Mesendoderm (in vitro differentiated cells): Measurements from ENCODE around the gene JAML.

ENCODE experiments used
- DNase-seq: peaks from one replicate; pipeline ENCODE4 v3.0.0; 2013
- H2AK5ac ChIP-seq: 2 replicates; pipeline ENCODE4 v1.6.1; 2013; ENCODE audit warnings: low read length, inconsistent platforms
- H2BK120ac ChIP-seq: 2 replicates; pipeline ENCODE4 v1.6.1; 2013; ENCODE audit warnings: low read depth, mild to moderate bottlenecking, low read length, moderate library complexity, mixed read lengths
- H2BK15ac ChIP-seq: replicated peaks from 2 replicates; pipeline ENCODE4 v1.6.1; 2013; ENCODE audit warnings: low read depth, mild to moderate bottlenecking, moderate library complexity
- H2BK5ac ChIP-seq: 2 replicates; pipeline ENCODE4 v1.6.1; 2013; ENCODE audit warnings: low read length, inconsistent platforms
- H3K18ac ChIP-seq: 2 replicates; pipeline ENCODE4 v1.6.1; 2013; ENCODE audit warnings: mild to moderate bottlenecking, low read length, mixed read lengths
- H3K23ac ChIP-seq: one replicate; pipeline ENCODE4 v1.6.1; 2013; ENCODE audit warnings: low read length
- H3K27ac ChIP-seq: 2 replicates; pipeline ENCODE4 v1.5.1; 2013; ENCODE audit warnings: low read depth, mild to moderate bottlenecking, inconsistent platforms, low read length, moderate library complexity
- H3K27me3 ChIP-seq: 2 replicates; pipeline ENCODE4 v1.6.1; 2013; ENCODE audit warnings: low read length, control low read depth, mild to moderate bottlenecking, inconsistent platforms; ENCODE audit not compliant: insufficient read depth, poor library complexity
- H3K36me3 ChIP-seq: 2 replicates; pipeline ENCODE4 v1.6.1; 2013; ENCODE audit warnings: low read length, inconsistent platforms; ENCODE audit not compliant: control insufficient read depth, insufficient read depth
- H3K4ac ChIP-seq: one replicate; pipeline ENCODE4 v1.6.1; 2013; ENCODE audit warnings: low read depth, mild to moderate bottlenecking, low read length, moderate library complexity
- H3K4me1 ChIP-seq: 2 replicates; pipeline ENCODE4 v1.6.1; 2013; ENCODE audit warnings: low read depth, low read length, inconsistent platforms; ENCODE audit not compliant: control insufficient read depth
- H3K4me2 ChIP-seq: 2 replicates; pipeline ENCODE4 v1.6.1; 2013; ENCODE audit warnings: low read length
- H3K4me3 ChIP-seq: 2 replicates; pipeline ENCODE4 v1.5.1; 2013; ENCODE audit warnings: mild to moderate bottlenecking, low read length
- H3K56ac ChIP-seq: one replicate; pipeline ENCODE4 v1.6.1; 2013; ENCODE audit warnings: low read length
- H3K79me1 ChIP-seq: 2 replicates; pipeline ENCODE4 v1.6.1; 2013; ENCODE audit warnings: low read length, inconsistent platforms
- H3K79me2 ChIP-seq: 2 replicates; pipeline ENCODE4 v1.6.1; 2013; ENCODE audit warnings: mild to moderate bottlenecking, low read length; ENCODE audit not compliant: control insufficient read depth, insufficient read depth
- H3K9ac ChIP-seq: 2 replicates; pipeline ENCODE4 v1.6.1; 2013; ENCODE audit warnings: low read length, inconsistent platforms
- H4K5ac ChIP-seq: one replicate; pipeline ENCODE4 v1.6.1; 2013; ENCODE audit warnings: low read length
- H4K8ac ChIP-seq: one replicate; pipeline ENCODE4 v1.6.1; 2013; ENCODE audit warnings: low read depth, mild to moderate bottlenecking, control low read depth, low read length, moderate library complexity
- WGBS: extraction: QIAGEN DNeasy Blood & Tissue Kit; methylation state at CpG from one replicate; pipeline ENCODE4 v1.1.7; 2013; ENCODE audit warnings: low lambda C conversion rate, missing lambda C conversion rate; ENCODE audit not compliant: insufficient coverage; ENCODE audit errors: extremely low coverage; 5-methylcytosine and 5-hydroxymethylcytosine counted together

The JAML gene

DNA sequence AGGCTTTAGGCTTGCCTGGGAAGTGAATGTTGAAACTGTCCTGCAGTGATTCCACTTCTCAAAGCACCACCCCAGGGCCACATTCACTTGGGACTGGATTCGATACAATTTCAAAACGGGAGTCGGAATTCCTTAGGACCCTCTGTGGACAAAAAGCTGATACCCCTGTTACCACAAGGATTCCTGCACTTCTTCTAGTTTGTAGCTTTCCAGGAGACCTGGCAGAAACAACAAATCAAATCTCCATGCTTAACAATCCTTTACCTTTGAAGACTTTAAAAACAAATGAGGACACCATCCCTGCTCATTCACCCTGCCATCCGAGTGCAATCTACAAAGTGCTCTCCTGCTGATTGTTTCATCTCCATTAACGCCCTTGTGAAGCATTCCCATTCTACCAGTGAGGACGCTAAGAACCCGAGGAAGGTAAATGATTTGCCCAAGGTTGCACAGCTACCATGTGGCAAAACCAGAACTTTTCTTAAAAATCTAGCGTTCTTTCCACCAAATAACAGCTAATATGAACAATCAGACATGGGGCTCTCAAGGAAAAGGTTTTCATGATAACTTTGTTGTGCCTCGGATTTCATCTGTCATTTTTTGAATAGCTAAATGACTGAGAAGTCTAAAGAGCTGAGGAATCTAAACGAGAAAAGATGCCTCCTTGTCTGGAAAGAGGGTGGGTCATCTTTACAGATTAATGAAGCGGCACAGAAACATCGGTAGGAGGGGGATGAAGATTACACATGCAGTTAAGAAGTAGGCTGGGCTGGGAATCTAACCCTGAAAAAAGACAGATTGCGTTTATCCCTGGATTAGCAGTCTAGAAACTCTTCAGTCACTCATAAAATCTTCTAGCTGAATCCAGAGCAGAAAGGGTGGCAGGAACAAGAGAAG is 40.0 kb upstream of the JAML start:
- H3K4me2 ChIP-seq, result peak overlapping the region; percentile 44
- H3K4me3 ChIP-seq, result no peak overlapping the region
- no peak overlapping the region for H3K4ac ChIP-seq
- H3K36me3 ChIP-seq, result no peaks in the 10 kb centered on the region
- no peak overlapping the region for H3K27ac ChIP-seq
- H4K5ac ChIP-seq, result no peak overlapping the region
- no peak overlapping the region for H2BK5ac ChIP-seq
- no peak overlapping the region for H3K9ac ChIP-seq
- no peak for DNase-seq
- H3K79me1 ChIP-seq, result no peaks in the 10 kb centered on the region
- no peak overlapping the region for H3K18ac ChIP-seq
- H3K23ac ChIP-seq, result no peak overlapping the region
- H2BK120ac ChIP-seq, result no peak overlapping the region
- no peak overlapping the region for H3K56ac ChIP-seq
- H2BK15ac ChIP-seq, result no peak overlapping the region
- peaks cover 7% of the 10 kb centered on the region for H3K27me3 ChIP-seq
- H3K4me1 ChIP-seq, result peaks cover 4% of the 10 kb centered on the region
- H4K8ac ChIP-seq, result no peak overlapping the region
- no peak overlapping the region for H2AK5ac ChIP-seq
- WGBS, result no CpG with 5 or more reads among the region's 13 CpGs
- no peaks in the 10 kb centered on the region for H3K79me2 ChIP-seq

GRCh38 chr11:118263695-118264568 is 39.1 kb upstream of the JAML start, which contains the start of gene MPZL2:
TSS of gene MPZL2 (minus strand) at chr11:118264297. CDS start at chr11:118264153, 144 bp downstream.
- H2BK120ac ChIP-seq, result no peak within 1 kb of the TSS
- peak; percentile 57 for DNase-seq
- no peak within 1 kb of the TSS for H3K4me3 ChIP-seq
- H4K5ac ChIP-seq, result no peak within 1 kb of the TSS
- WGBS, result no CpG with 5 or more reads among the region's 19 CpGs
- no peak within 1 kb of the TSS for H2BK5ac ChIP-seq
- H3K18ac ChIP-seq, result peak within 1 kb of the TSS; percentile 73
- no peak within 1 kb of the TSS for H3K27ac ChIP-seq
- H3K36me3 ChIP-seq, result no peaks in the 10 kb centered on the region
- no peak within 1 kb of the TSS for H3K23ac ChIP-seq
- H3K27me3 ChIP-seq, result peaks cover 7% of the 10 kb centered on the region
- H2AK5ac ChIP-seq, result no peak within 1 kb of the TSS
- H3K79me1 ChIP-seq, result no peaks in the 10 kb centered on the region
- no peak within 1 kb of the TSS for H3K4ac ChIP-seq
- peak within 1 kb of the TSS; percentile 44 for H3K4me2 ChIP-seq
- H3K56ac ChIP-seq, result peak within 1 kb of the TSS; percentile 63
- no peaks in the 10 kb centered on the region for H3K79me2 ChIP-seq
- H3K4me1 ChIP-seq, result peaks cover 4% of the 10 kb centered on the region
- H2BK15ac ChIP-seq, result no peak within 1 kb of the TSS
- peak within 1 kb of the TSS; percentile 27 for H3K9ac ChIP-seq
- H4K8ac ChIP-seq, result no peak within 1 kb of the TSS

- no peak overlapping the region for H4K8ac ChIP-seq
- H3K27ac ChIP-seq, result no peak overlapping the region
- H3K23ac ChIP-seq, result no peak overlapping the region
- no peak overlapping the region for H3K9ac ChIP-seq
- no peak overlapping the region for H3K4me2 ChIP-seq
- no peak overlapping the region for H2AK5ac ChIP-seq
- H3K36me3 ChIP-seq, result no peaks in the 10 kb centered on the region
- H3K27me3 ChIP-seq, result peaks cover 7% of the 10 kb centered on the region
- DNase-seq, result no peak
- H3K79me2 ChIP-seq, result no peaks in the 10 kb centered on the region
- H2BK5ac ChIP-seq, result no peak overlapping the region
- H2BK15ac ChIP-seq, result no peak overlapping the region
- H3K4ac ChIP-seq, result no peak overlapping the region
- H3K4me3 ChIP-seq, result no peak overlapping the region
- no peak overlapping the region for H4K5ac ChIP-seq
- H3K56ac ChIP-seq, result no peak overlapping the region
- no peak overlapping the region for H3K18ac ChIP-seq
- no CpG with 5 or more reads among the region's 4 CpGs for WGBS
- H3K79me1 ChIP-seq, result no peaks in the 10 kb centered on the region
- H2BK120ac ChIP-seq, result no peak overlapping the region
- H3K4me1 ChIP-seq, result peaks cover 4% of the 10 kb centered on the region
These were observed 38.3 kb upstream of the JAML start for GRCh38 chr11:118263112-118263511.

DNA sequence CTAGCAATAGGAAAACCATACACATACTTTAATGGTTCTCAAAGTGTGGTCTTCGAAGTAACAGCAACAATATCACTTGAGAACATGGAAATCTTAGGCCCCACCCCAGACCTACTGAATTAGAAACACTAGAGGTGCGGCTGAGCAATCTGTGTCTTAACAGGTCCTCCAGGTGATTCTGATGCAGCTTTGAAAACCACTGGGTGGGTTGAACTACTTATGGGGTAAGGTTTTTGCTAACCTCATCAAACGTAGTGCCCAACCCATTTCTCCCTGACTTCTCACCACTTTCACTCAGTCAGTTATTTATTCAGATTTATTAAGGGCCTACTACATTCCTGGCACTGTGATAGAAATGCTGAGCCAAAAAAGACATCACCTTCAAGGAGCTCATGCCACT is 35.5 kb upstream of the JAML start:
- Histone ChIP-seq H2BK15ac (no peak overlapping the region), H3K79me2 (no peaks in the 10 kb centered on the region), H3K4me1 (peaks cover 4% of the 10 kb centered on the region), H3K56ac (no peak overlapping the region), H3K9ac (no peak overlapping the region), H3K27ac (no peak overlapping the region), H4K8ac (no peak overlapping the region), H2BK120ac (no peak overlapping the region), H4K5ac (no peak overlapping the region), H3K79me1 (no peaks in the 10 kb centered on the region), H3K27me3 (peaks cover 5% of the 10 kb centered on the region), H3K4ac (no peak overlapping the region), H3K23ac (no peak overlapping the region), H3K18ac (no peak overlapping the region), H3K36me3 (no peaks in the 10 kb centered on the region), H3K4me3 (no peak overlapping the region), H2AK5ac (no peak overlapping the region), H3K4me2 (no peak overlapping the region), H2BK5ac (no peak overlapping the region)
- WGBS, result no CpG with 5 or more reads among the region's 3 CpGs
- no peak for DNase-seq

DNA sequence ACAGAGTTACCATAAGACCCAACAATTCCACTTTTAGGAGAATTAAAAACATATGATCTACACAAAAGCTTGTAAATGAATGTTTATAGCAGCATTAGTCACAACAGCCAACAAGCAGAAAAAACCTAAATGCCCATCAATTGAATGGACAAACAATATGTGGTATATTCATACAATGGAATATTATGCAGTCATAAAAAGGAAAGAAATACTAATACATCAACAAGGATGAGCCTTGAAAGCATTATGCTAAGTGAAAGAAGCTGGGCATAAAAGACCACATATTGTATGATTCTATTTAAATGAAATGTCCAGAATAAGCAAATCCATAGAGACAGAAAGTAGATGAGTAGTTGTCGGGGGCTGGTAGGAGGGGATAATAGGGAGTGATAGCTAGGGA is 34.3 kb upstream of the JAML start:
- Histone ChIP-seq H3K23ac (no peak overlapping the region), H3K4me2 (no peak overlapping the region), H2BK15ac (no peak overlapping the region), H3K18ac (no peak overlapping the region), H2AK5ac (no peak overlapping the region), H3K9ac (no peak overlapping the region), H4K8ac (no peak overlapping the region), H3K4me3 (no peak overlapping the region), H3K27ac (no peak overlapping the region), H3K56ac (no peak overlapping the region), H3K27me3 (no peaks in the 10 kb centered on the region), H3K4me1 (peaks cover 2% of the 10 kb centered on the region), H4K5ac (no peak overlapping the region), H3K79me1 (no peaks in the 10 kb centered on the region), H3K4ac (no peak overlapping the region), H3K36me3 (no peaks in the 10 kb centered on the region), H3K79me2 (no peaks in the 10 kb centered on the region), H2BK5ac (no peak overlapping the region), H2BK120ac (no peak overlapping the region)
- no peak for DNase-seq
- WGBS, result no CpG with 5 or more reads among the region's 1 CpG
